Activated naive CD4-positive, alpha-beta T cell treated with anti-CD3 and anti-CD28 coated beads, Interleukin-2, amount 10 ng/mL, durations not matched to agents 7 days and 5 days (primary cell): ENCODE results near the gene PASK.
"Not testable (repeated sequence)": the region's sequence is repeated elsewhere in the genome, so short reads cannot be mapped to it uniquely, and the experiment has no call there.

Experiments used
- CTCF ChIA-PET: fragments of 350-600 bp; sonication (Branson Sonifier 250); formaldehyde crosslinking; loops from one replicate; lab custom pipeline; 2021; ENCODE audit warnings: antibody characterized with exemption; lab: Charles Lee
- DNase-seq: peaks from one replicate; pipeline ENCODE4 v3.0.0-alpha.2; 2020
- H3K27ac Mint-ChIP-seq: one replicate; pipeline ENCODE4 v1.8.0; 2021; ENCODE audit warnings: mild to moderate bottlenecking, moderate library complexity, mixed read lengths
- H3K27me3 Mint-ChIP-seq: one replicate; pipeline ENCODE4 v1.8.0; 2021; ENCODE audit warnings: mild to moderate bottlenecking, mixed read lengths
- H3K36me3 Mint-ChIP-seq: one replicate; pipeline ENCODE4 v1.8.0; 2021; ENCODE audit warnings: mixed read lengths
- H3K4me1 Mint-ChIP-seq: one replicate; pipeline ENCODE4 v1.8.0; 2021; ENCODE audit warnings: mixed read lengths
- H3K4me3 Mint-ChIP-seq: one replicate; pipeline ENCODE4 v1.8.0; 2021; ENCODE audit warnings: mild to moderate bottlenecking, moderate library complexity, mixed read lengths
- H3K9me3 Mint-ChIP-seq: one replicate; pipeline ENCODE4 v1.8.0; 2021; ENCODE audit warnings: mixed read lengths

The PASK gene

DNA sequence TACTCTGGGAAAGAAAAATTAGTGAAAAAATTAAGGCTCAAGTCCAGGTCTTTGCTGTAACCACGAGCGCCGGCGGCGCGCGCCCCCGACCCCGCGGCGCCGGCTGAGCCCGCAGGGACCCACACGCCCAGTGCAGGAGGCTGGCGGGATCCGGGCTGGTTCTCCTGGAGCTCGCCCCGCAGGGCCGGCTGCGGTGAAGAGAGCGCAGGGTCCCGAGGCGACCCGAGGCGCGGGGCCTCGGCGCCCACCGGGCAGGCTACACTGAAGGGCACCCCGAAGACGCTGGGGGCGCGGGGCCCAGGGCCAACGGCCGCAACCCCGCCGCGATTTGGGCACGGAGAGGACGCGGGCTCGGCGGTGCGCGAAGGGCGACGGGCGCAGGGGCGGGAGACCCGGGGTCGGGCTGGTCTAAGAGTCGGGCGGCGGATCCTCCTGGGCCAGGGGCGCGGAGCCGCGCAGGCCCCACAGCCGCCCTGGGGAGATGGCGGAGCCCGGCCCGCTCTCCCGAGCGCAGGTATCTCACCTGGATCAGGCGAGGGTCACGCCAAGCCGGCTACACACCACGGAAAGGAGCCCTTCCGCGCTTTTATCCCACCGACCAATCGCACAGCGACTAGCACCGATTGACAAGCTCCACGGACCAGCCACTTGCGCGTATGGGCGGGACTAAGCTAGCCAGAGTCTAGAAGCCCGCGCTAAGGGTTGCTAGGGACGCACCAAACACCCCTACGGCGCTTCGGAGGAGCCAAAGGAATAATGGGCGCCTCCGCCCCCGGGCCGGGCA lies at the start of gene PASK:
PASK (minus strand) TSS at position 582 of the 784 bp plus-strand sequence. CDS start 6,440 bp downstream, outside the sequence.
- no peaks in the 10 kb centered on the region for H3K27me3 Mint-ChIP-seq
- peak within 1 kb of the TSS; percentile 98 for H3K4me3 Mint-ChIP-seq
- DNase-seq: peak; percentile 98
- CTCF ChIA-PET: interaction anchor here (0.9 kb wide), 1 partner anchor 166 kb away, joined by 3 read pairs; the partner anchor contains the start of gene HDLBP
- H3K4me1 Mint-ChIP-seq: peaks cover 45% of the 10 kb centered on the region
- no peaks in the 10 kb centered on the region for H3K9me3 Mint-ChIP-seq
- peak within 1 kb of the TSS; percentile 97 for H3K27ac Mint-ChIP-seq
- H3K36me3 Mint-ChIP-seq: peaks cover 17% of the 10 kb centered on the region

DNA sequence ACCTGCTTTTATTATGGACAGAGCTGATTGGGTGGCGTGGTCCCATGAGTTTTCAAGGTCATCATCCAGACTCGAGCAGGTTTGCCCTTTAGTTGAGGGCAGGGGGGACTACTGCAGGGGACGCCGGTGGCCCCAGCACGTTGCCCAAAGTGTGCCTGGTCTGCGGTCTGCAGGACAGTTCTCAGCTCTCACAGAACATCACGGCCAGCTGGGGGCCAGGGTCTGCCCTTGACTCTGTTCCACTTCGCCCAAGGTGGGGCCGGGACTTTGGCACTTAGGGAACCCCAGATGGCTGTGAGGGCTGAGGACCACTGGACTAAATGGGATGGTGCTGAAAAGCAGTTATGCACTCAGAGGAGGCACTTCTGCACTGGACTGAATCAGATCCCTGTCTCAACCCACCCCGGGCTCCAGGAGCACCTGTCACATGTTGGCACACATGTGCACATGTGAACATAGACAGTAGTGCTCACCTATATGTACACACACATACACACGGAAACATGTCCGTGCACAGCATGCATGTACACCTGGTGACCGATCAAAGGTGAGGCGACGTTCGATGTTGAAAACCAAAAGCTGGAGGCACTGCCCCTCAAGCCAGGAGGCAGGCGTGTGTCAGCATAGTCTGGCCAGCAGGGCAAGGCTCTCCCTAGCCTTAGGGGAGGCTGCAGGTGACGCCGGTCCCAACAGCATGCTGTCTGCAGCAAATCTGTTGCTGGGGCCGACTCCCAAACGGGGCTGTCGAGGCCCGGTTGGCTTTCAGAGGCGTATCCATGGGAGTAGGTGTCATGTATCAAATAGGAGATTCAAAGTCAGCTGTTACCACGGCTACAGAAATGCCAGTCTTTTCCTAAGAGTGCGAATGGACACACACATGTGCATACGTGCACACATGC lies 49.4 kb upstream of the PASK start:
- CTCF ChIA-PET: no interaction called here
- H3K4me3 Mint-ChIP-seq: no peak overlapping the region
- H3K27ac Mint-ChIP-seq: no peak overlapping the region
- no peaks in the 10 kb centered on the region for H3K4me1 Mint-ChIP-seq
- H3K36me3 Mint-ChIP-seq: no peaks in the 10 kb centered on the region
- no peaks in the 10 kb centered on the region for H3K27me3 Mint-ChIP-seq
- peak; percentile 18 for DNase-seq
- H3K9me3 Mint-ChIP-seq: no peaks in the 10 kb centered on the region

DNA sequence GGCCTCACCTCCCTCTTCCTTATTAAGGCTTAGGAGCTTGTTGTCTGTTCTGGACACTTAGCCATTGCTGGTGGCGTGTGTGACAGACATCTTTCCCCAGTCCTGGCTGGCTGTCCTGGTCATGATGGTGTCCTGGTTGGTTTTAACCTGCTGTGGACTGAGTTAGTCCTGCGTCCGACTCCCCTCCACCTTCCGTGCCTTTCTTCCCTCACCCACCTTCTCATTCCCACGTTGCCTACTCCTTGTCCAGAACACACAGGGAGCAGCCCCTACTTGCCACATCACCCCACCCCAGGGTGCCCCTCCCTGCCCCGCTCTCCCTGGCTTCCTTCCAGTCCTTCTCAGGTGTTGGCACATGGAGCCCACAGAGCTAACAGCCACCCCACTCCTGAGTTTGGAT lies 48.7 kb upstream of the PASK start:
- no peaks in the 10 kb centered on the region for H3K9me3 Mint-ChIP-seq
- no peaks in the 10 kb centered on the region for H3K27me3 Mint-ChIP-seq
- H3K27ac Mint-ChIP-seq: no peak overlapping the region
- CTCF ChIA-PET: no interaction called here
- no peak overlapping the region for H3K4me3 Mint-ChIP-seq
- H3K36me3 Mint-ChIP-seq: no peaks in the 10 kb centered on the region
- DNase-seq: no peak
- H3K4me1 Mint-ChIP-seq: no peaks in the 10 kb centered on the region

DNA sequence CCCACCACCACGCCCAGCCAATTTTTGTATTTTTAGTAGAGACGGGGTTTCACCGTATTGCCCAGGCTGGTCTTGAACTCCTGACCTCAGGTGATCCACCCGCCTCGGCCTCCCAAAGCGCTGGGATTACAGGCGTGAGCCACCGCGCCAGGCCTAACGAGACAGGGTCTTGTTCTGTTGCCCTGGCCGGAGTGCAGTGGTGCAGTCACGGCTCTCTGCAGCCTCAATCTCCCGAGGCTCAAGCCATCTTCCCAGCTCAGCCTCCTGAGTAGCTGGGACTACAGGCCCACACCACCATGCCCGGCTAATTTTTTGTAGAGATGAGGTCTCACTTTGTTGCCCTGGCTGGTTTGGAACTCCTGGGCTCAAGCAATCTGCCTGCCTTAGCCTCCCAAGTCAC lies 48.0 kb upstream of the PASK start:
- not testable (repeated sequence) for H3K27ac Mint-ChIP-seq

DNA sequence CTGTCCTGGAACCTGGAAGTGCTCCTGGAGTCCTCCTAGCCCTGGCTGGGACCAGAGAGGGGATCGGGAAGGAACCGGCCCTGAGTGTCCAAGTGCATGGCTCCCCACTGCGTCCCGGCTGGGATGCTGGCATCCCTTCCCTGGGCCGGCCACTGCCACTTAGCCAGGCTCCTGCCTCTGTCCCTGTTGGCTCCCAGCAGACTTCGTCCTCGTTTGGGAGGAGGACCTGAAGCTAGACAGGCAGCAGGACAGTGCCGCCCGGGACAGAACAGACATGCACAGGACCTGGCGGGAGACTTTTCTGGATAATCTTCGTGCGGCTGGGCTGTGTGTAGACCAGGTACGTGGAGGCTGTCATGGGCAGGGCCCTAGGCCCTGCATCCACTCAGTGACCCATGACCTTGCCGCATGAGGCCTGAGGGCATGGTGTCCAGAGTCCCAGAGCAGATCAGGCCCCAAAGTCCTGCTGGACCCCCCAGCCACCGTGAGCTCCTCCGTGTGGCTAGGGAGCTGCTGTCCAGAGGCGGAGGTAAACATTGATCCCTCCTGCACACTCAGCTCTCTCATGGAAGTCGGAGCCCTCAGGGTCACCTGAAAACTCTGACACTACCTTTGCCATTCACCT lies 46.3 kb upstream of the PASK start:
- no peak for DNase-seq
- CTCF ChIA-PET: no interaction called here
- H3K27ac Mint-ChIP-seq: no peak overlapping the region

More for the DNA sequence above, 48.0 kb upstream of the PASK start:
- DNase-seq, H3K36me3 Mint-ChIP-seq, H3K4me3 Mint-ChIP-seq, H3K4me1 Mint-ChIP-seq, H3K27me3 Mint-ChIP-seq, H3K9me3 Mint-ChIP-seq, CTCF ChIA-PET: not testable (repeated sequence)

DNA sequence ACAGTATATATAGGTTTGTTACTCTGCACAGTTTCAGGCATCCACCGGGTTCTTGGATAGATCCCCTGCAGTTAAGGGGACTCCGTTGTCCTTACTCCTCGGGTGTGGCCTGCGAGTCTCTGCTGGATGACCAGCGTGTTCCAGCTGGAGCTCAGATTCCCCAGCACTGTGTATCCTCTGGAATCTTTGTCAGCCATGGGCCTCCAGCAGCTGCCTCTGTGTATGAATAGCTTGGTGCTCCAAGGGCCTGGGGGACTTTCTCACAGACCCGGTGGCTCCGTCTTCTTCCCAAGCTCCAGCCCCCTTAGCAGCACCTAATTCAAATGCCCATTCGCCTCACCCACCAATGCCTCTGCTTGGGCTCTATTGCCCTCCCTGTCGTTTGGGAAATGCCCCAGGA lies 45.5 kb upstream of the PASK start:
- no peak overlapping the region for H3K4me3 Mint-ChIP-seq
- no peak for DNase-seq
- no peaks in the 10 kb centered on the region for H3K4me1 Mint-ChIP-seq
- H3K27me3 Mint-ChIP-seq: no peaks in the 10 kb centered on the region
- H3K27ac Mint-ChIP-seq: no peak overlapping the region
- CTCF ChIA-PET: no interaction called here
- H3K36me3 Mint-ChIP-seq: no peaks in the 10 kb centered on the region
- no peaks in the 10 kb centered on the region for H3K9me3 Mint-ChIP-seq

More for the DNA sequence above, 46.3 kb upstream of the PASK start:
- H3K4me3 Mint-ChIP-seq: no peak overlapping the region
- H3K27me3 Mint-ChIP-seq: no peaks in the 10 kb centered on the region
- no peaks in the 10 kb centered on the region for H3K9me3 Mint-ChIP-seq
- no peaks in the 10 kb centered on the region for H3K36me3 Mint-ChIP-seq
- H3K4me1 Mint-ChIP-seq: no peaks in the 10 kb centered on the region

DNA sequence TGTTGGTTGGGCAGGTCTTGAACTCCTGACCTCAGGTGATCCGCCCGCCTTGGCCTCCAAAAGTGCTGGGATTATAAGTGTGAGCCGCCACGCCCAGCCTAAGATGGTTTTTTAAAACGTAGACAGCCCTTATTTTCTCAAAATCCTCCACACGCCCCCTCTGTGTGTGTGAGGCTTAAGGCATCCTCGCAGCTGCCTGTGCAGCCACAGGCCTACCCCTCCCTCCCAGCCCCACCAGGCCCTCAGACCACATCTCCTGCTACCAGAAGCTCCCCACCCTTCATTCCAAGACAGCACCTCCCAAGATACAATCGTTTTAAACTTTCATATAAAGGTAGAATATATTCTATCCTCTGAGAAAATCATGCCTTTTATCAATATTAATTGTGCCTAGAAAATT lies 44.0 kb upstream of the PASK start:
- Mint-ChIP-seq H3K27me3 (no peaks in the 10 kb centered on the region), H3K9me3 (no peaks in the 10 kb centered on the region), H3K27ac (no peak overlapping the region), H3K4me3 (no peak overlapping the region), H3K4me1 (no peaks in the 10 kb centered on the region), H3K36me3 (no peaks in the 10 kb centered on the region)
- DNase-seq: no peak
- CTCF ChIA-PET: no interaction called here

DNA sequence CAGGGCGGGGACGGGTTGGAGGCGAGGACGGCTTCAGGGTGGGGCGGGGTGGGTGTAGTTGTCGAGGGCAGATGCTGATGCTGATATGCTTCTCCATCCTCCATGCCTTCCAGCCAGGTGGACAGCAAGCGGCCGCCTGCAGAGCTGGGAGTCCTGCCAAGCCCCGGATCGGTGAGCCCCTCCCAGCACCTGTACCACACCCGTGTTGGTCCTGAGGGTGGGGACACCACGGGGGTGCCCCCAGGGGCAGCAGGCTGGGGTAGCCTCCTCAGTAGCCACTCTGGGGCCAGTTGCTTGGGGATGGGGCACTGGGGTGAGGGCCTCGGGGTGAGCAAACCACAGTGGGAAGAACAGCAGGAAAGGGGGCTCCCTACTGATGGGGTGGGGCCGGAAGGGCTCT lies 41.8 kb upstream of the PASK start:
- CTCF ChIA-PET: no interaction called here
- Mint-ChIP-seq H3K27ac (no peak overlapping the region), H3K4me3 (no peak overlapping the region), H3K27me3 (no peaks in the 10 kb centered on the region), H3K9me3 (no peaks in the 10 kb centered on the region), H3K36me3 (no peaks in the 10 kb centered on the region), H3K4me1 (no peaks in the 10 kb centered on the region)
- no peak for DNase-seq

DNA sequence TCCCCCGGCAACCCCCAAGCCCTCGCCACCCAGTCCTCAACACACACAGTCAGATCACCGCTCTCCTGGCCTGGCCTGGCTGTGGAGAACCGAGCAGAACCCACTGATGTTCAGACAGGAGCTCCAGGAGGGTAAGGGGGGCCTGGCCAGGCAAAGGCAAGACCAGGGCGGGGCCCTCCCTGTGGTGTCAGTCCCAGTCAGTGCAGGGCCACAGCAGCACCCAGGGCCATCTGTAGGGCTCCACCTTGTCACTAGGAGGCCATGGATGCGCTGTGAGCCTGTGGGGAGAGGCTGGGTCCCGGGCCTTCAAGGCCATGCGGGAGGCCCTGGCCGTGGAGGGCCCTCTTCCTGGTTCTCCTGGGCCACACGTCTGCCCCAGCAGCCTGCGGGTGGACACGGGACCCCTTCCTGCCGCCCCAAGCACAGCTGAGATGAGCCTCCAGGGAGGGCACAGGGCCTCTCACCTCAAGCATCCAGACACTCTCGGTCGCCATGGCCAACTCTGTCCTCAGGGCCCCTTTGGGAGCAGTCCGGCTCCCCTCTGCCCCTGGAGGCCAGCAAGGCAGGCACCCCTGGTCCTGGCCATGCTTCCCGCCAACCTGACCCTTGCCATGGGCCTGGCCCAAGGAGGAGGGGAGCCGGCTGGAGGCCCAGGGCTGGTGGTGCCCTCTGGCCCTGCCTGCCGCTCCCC lies 41.2 kb upstream of the PASK start:
- Mint-ChIP-seq H3K36me3 (no peaks in the 10 kb centered on the region), H3K9me3 (no peaks in the 10 kb centered on the region), H3K27ac (no peak overlapping the region), H3K4me1 (no peaks in the 10 kb centered on the region), H3K4me3 (no peak overlapping the region), H3K27me3 (no peaks in the 10 kb centered on the region)
- DNase-seq: no peak
- CTCF ChIA-PET: no interaction called here

DNA sequence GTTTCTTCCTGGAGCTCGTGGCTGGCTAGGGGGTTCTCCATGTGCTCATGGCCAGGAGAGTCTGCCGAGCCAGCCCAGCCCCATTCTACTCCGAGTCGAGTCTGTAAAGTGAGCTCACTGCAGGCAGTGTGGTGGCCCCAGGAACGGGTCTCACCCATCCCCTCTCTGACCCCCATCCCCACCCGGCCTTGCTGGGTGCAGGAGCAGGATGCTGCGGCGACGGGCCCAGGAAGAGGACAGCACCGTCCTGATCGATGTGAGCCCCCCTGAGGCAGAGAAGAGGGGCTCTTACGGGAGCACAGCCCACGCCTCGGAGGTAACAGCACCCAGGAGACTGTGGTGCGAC lies 40.6 kb upstream of the PASK start:
- no peaks in the 10 kb centered on the region for H3K9me3 Mint-ChIP-seq
- H3K4me3 Mint-ChIP-seq: no peak overlapping the region
- no peaks in the 10 kb centered on the region for H3K27me3 Mint-ChIP-seq
- DNase-seq: no peak
- no peak overlapping the region for H3K27ac Mint-ChIP-seq
- H3K4me1 Mint-ChIP-seq: no peaks in the 10 kb centered on the region
- CTCF ChIA-PET: no interaction called here
- H3K36me3 Mint-ChIP-seq: no peaks in the 10 kb centered on the region

DNA sequence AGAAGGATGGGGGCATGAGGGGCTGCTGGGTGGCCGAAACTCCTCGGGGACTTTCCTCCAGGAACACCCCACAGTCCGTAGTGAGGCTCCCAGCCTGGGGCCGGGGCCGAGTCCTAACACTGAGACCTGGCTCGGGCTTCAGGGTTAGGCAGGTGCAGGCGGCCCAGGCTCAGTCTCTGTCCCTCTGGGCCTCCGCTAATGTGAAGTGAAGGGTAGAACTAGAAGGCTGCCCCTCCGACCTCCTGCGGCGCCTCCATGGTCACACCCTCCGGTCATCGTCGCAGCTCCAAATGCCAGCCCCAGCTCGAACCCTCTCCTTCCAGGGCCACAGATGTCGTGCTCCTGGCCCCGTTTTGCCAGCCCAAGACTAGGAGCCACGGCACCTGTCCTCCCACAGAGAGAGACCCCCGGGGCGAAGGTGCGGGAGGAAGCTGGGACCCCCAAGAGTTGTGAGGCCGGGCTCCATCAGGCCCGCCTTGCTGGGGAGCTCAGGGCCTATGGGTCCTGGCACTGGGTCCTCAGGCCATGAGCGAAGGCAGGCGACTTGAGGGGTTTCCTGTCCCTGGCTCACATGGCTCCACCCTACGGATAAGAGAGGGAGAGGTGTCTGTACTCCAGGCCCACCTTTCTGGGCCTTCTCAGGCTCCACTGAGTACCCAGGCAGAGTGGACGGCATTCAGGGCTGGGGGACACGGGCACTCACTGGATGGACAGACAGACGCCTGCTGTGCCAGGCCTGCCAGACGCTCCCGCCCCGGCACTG lies 40.0 kb upstream of the PASK start:
- no peaks in the 10 kb centered on the region for H3K9me3 Mint-ChIP-seq
- H3K27me3 Mint-ChIP-seq: no peaks in the 10 kb centered on the region
- no peak overlapping the region for H3K27ac Mint-ChIP-seq
- H3K4me3 Mint-ChIP-seq: no peak overlapping the region
- CTCF ChIA-PET: no interaction called here
- H3K4me1 Mint-ChIP-seq: no peaks in the 10 kb centered on the region
- DNase-seq: no peak
- H3K36me3 Mint-ChIP-seq: no peaks in the 10 kb centered on the region

DNA sequence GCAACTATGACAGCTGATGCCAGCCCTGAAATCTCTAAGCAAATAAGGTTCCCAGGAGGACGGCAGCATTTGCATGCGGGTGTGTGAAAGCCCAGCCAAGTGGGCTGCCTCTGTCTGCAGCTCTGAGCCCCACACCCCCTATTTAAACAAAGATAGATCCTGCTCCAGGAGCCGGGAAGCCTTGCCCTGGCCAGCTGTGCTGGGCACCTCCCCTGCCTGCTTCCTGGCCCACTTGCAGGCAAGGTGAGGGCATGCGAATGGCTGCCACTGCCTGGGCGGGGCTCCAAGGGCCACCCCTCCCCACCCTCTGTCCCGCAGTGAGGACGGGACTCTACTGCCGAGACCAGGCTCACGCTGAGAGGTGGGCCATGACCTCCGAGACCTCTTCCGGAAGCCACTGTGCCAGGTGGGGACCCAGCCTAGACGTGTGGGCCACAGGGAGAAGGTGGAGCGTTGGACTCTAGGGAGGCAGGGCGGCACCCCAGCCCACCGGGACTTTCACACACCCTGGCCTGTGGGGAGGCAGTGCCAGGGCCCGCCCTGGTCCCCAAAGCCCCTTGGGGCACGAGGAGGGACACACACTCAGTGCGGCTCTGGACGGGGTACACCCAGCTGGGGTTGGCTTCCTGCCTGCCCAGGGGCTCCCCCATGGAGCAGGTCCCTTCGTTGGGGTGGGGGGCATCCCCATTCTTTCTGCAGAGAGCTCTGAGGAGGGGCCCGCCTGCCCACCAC lies 39.3 kb upstream of the PASK start, which contains the start of gene ANO7:
ANO7 (plus strand) TSS at position 317 of the 732 bp plus-strand sequence. CDS start 1,387 bp downstream, outside the sequence.
- DNase-seq: no peak
- CTCF ChIA-PET: no interaction called here
- Mint-ChIP-seq H3K4me1 (no peaks in the 10 kb centered on the region), H3K27ac (no peak within 1 kb of the TSS), H3K9me3 (no peaks in the 10 kb centered on the region), H3K36me3 (peaks cover 2% of the 10 kb centered on the region), H3K4me3 (no peak within 1 kb of the TSS), H3K27me3 (no peaks in the 10 kb centered on the region)

DNA sequence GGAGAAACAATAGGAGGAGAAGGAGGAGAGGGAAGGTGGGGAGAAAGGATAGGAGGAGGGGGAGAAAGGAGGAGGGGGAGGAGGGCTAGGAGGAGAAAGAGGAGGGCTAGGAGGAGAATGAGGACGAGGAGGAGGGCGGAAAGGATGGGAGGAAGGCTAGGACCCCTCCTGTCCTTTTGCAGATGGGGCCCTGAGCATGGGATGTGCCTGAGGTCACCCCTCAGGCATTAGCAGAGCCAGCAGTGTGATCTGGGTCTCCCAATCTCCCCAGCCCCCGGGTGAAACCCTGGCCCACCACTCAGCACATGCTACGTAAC lies 38.6 kb upstream of the PASK start:
- no peak overlapping the region for H3K4me3 Mint-ChIP-seq
- H3K27ac Mint-ChIP-seq: no peak overlapping the region
- H3K4me1 Mint-ChIP-seq: no peaks in the 10 kb centered on the region
- CTCF ChIA-PET: no interaction called here
- no peak for DNase-seq
- no peaks in the 10 kb centered on the region for H3K27me3 Mint-ChIP-seq
- no peaks in the 10 kb centered on the region for H3K9me3 Mint-ChIP-seq
- H3K36me3 Mint-ChIP-seq: peaks cover 2% of the 10 kb centered on the region
